WERI-Rb-1 (cell line): ENCODE results near the gene MAGEA9.
"Not testable (repeated sequence)": the region's sequence is repeated elsewhere in the genome, so short reads cannot be mapped to it uniquely, and the experiment has no call there.

Source experiments
- DNase-seq: peaks from one replicate; pipeline ENCODE4 v3.0.0-alpha.2; 2020
- H3K27ac ChIP-seq: fragments of 250-450 bp; sonication (Bioruptor Pico); 2 replicates; pipeline ENCODE4 v1.5.1; 2020; ENCODE audit warnings: mild to moderate bottlenecking, moderate library complexity
- H3K27me3 ChIP-seq: fragments of 250-450 bp; sonication (Bioruptor Pico); 2 replicates; pipeline ENCODE4 v1.5.1; 2021; ENCODE audit warnings: mild to moderate bottlenecking, low read depth, moderate library complexity; ENCODE audit not compliant: insufficient read depth, severe bottlenecking
- H3K36me3 ChIP-seq: fragments of 250-450 bp; sonication (Bioruptor Pico); 2 replicates; pipeline ENCODE4 v1.5.1; 2020; ENCODE audit warnings: mild to moderate bottlenecking, moderate library complexity
- H3K4me3 ChIP-seq: 2 replicates; pipeline ENCODE4 v1.5.1; 2011; ENCODE audit warnings: low read depth, mild to moderate bottlenecking, control low read depth, low read length
- H3K9me3 ChIP-seq: fragments of 250-450 bp; sonication (Bioruptor Pico); 2 replicates; pipeline ENCODE4 v1.5.1; 2021; ENCODE audit warnings: mild to moderate bottlenecking, moderate library complexity; ENCODE audit not compliant: severe bottlenecking
- CTCF ChIP-seq: IDR thresholded peaks from 2 replicates; pipeline ENCODE4 v1.5.1; 2011; ENCODE audit warnings: low read depth, mild to moderate bottlenecking, control low read depth, inconsistent platforms, low read length

The MAGEA9 gene

DNA sequence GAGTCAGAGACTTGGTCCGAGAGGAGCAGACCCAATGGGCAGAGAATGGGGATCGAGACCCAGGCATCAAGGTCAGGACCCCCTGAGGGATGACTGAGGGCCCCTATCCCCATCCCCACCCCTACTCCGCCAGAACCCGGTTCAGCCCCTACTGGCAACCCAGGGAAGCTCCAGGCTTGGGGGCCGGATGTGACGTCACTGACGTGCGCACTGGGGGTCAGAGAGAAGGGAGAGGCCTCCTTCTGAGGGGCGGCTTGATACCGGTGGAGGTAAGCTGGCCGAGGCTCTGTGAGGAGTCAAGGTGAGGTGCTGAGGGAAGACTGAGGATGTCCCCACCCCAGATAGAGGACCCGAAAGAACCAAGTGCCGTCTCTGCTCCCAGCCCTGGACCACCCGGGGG, at the start of gene MAGEA9:
TSS of gene MAGEA9 (plus strand) at position 204 of the 400 bp plus-strand sequence. CDS start 4,281 bp downstream, outside the sequence.
- H3K27ac ChIP-seq, H3K9me3 ChIP-seq, H3K4me3 ChIP-seq, H3K27me3 ChIP-seq, DNase-seq, H3K36me3 ChIP-seq: not testable (repeated sequence)

GRCh38 chrX:149742269-149742668, 39.5 kb upstream of the MAGEA9 start:
- H3K27ac ChIP-seq, H3K4me3 ChIP-seq, H3K27me3 ChIP-seq, H3K36me3 ChIP-seq, DNase-seq, H3K9me3 ChIP-seq: not testable (repeated sequence)

GRCh38 chrX:149746390-149747007, 35.2 kb upstream of the MAGEA9 start:
- H3K27me3 ChIP-seq, H3K36me3 ChIP-seq, H3K27ac ChIP-seq, DNase-seq, H3K9me3 ChIP-seq, H3K4me3 ChIP-seq: not testable (repeated sequence)

- Histone ChIP-seq H3K9me3 (no peaks in the 10 kb centered on the region), H3K27me3 (peaks cover 38% of the 10 kb centered on the region), H3K36me3 (no peaks in the 10 kb centered on the region), H3K4me3 (no peak overlapping the region), H3K27ac (no peak overlapping the region)
- DNase-seq, result no peak
- TF ChIP-seq CTCF, result no peak
These were observed 24.3 kb upstream of the MAGEA9 start for GRCh38 chrX:149757206-149758067.

- Histone ChIP-seq H3K36me3 (no peaks in the 10 kb centered on the region), H3K27ac (no peak overlapping the region), H3K9me3 (no peaks in the 10 kb centered on the region), H3K27me3 (peaks cover 33% of the 10 kb centered on the region), H3K4me3 (no peak overlapping the region)
- DNase-seq, result no peak
- TF ChIP-seq CTCF, result no peak
These were observed 23.5 kb upstream of the MAGEA9 start for GRCh38 chrX:149758068-149758714.

- not testable (repeated sequence) for H3K36me3 ChIP-seq, H3K9me3 ChIP-seq, H3K27ac ChIP-seq, DNase-seq, H3K4me3 ChIP-seq
- peaks cover 36% of the 10 kb centered on the region for H3K27me3 ChIP-seq
These were observed 23.0 kb upstream of the MAGEA9 start for GRCh38 chrX:149758715-149759078.

DNA sequence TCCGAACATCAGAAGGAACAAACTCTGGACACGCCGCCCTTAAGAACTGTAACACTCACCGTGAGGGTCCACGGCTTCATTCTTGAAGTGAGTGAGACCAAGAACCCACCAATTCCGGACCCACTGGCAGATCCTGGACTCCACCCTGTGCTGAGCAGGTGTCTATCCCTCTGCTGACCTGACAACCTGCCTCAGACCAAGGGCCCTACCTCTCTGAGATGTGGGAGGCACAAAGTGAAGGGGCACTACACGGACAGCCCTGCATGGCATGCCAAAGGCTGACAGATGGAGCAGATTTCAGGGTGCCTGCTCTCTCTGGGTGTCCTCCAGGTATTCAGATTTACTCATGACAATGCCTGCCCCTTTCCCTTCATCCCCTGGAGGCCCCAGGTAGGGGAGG, 21.9 kb upstream of the MAGEA9 start:
- Histone ChIP-seq H3K27ac (no peak overlapping the region), H3K4me3 (no peak overlapping the region), H3K36me3 (no peaks in the 10 kb centered on the region), H3K27me3 (peaks cover 36% of the 10 kb centered on the region), H3K9me3 (no peaks in the 10 kb centered on the region)
- no peak for TF ChIP-seq CTCF
- DNase-seq, result peak; percentile 3
